K562 (cell line): ENCODE data around the gene FCHO1. TPM values are rescaled to one million over a fixed set of nuclear protein-coding genes. Genes with fewer than 3 reads are reported as not detected.

Source experiments
- ATAC-seq: fragments of 200-7000 bp; cut with Tn5 transposase; 3 replicates; pipeline ENCODE4 v1.9.1; 2020; ENCODE audit warnings: moderate library complexity
- BruUV-seq: library from RNA; stranded (reverse); fragments of 400-500 nt; replicated peaks from 2 replicates; lab custom pipeline; 2021; lab: Mats Ljungman, UMichigan
- CTCF ChIA-PET: fragments of 300-600 bp; formaldehyde crosslinking; extraction: SDS; loops from one replicate; lab custom pipeline; 2021; ENCODE audit warnings: low intra/inter-chr PET ratio; lab: Yijun Ruan, JAX
- POLR2A ChIA-PET: fragments of 300-600, 350-650 bp; sonication (Branson Sonifier 250); formaldehyde crosslinking; extraction: SDS; loops from one replicate; lab custom pipeline; 2021; ENCODE audit warnings: antibody characterized with exemption, inconsistent platforms; lab: Yijun Ruan, JAX
- DNase-seq, 4 experiments: peaks; one replicate each; pipeline versions ENCODE4 v3.0.0 to v3.0.0-alpha.2; 2011 to 2018; ENCODE audit warnings: low spot score in 3 of 4, mixed read lengths in 3 of 4; ENCODE audit errors: extremely low read depth in 1 of 4
- FAIRE-seq: peaks from 2 replicates; lab custom pipeline; 2011; peaks lifted over from hg19 to GRCh38; lab: Jason Lieb, UNC
- H2AFZ ChIP-seq: 2 replicates; pipeline ENCODE4 v1.6.0; 2011; ENCODE audit warnings: low read depth, low read length, control low read depth, inconsistent platforms
- H3K27ac ChIP-seq: fragments of 200-600 bp; 3 replicates; pipeline ENCODE4 v1.8.0; 2011; ENCODE audit warnings: low read depth, mild to moderate bottlenecking, control low read depth, inconsistent platforms, low read length, moderate library complexity, mixed read lengths; ENCODE audit errors: extremely low read depth
- H3K27me3 ChIP-seq, 2 experiments: fragments of 300-600 bp in 1 of 2; 2 replicates in 1 of 2; 3 replicates in 1 of 2; pipeline versions ENCODE4 v1.6.0 to v1.8.0; 2011; ENCODE audit warnings: inconsistent platforms in 2 of 2, low read length in 2 of 2, mild to moderate bottlenecking in 1 of 2, mixed read lengths in 1 of 2, moderate library complexity in 1 of 2; ENCODE audit not compliant: control insufficient read depth in 2 of 2, insufficient read depth in 2 of 2
- H3K36me3 ChIP-seq: fragments of 300-600 bp; 3 replicates; pipeline ENCODE4 v1.8.0; 2011; ENCODE audit warnings: mild to moderate bottlenecking, low read length, inconsistent platforms; ENCODE audit not compliant: control insufficient read depth, insufficient read depth
- H3K4me1 ChIP-seq, 2 experiments: fragments of 200-600 bp in 1 of 2; replicated peaks in 1 of 2; 2 replicates in 1 of 2; 3 replicates in 1 of 2; pipeline versions ENCODE4 v1.5.1 to v1.8.0; 2011; ENCODE audit warnings: inconsistent platforms in 2 of 2, low read length in 2 of 2, mild to moderate bottlenecking in 1 of 2, mixed read lengths in 1 of 2, moderate library complexity in 1 of 2; ENCODE audit not compliant: control insufficient read depth in 2 of 2, insufficient read depth in 2 of 2
- H3K4me2 ChIP-seq: 2 replicates; pipeline ENCODE4 v1.6.1; 2011; ENCODE audit warnings: low read length, control low read depth, inconsistent platforms, mixed read lengths; ENCODE audit not compliant: insufficient read depth
- H3K4me3 ChIP-seq: fragments of 200-600 bp; sonication (generic), shearing (Covaris generic); 2 replicates; pipeline ENCODE4 v1.5.1; 2016; ENCODE audit warnings: control low read depth, inconsistent platforms
- H3K79me2 ChIP-seq: fragments of 200-600 bp; 3 replicates; pipeline ENCODE4 v1.8.0; 2011; ENCODE audit warnings: low read length, inconsistent platforms; ENCODE audit not compliant: control insufficient read depth, insufficient read depth
- H3K9ac ChIP-seq, 2 experiments: 2 replicates each; pipeline versions ENCODE4 v1.6.0 to v1.6.1; 2011; ENCODE audit warnings: low read depth in 2 of 2, low read length in 2 of 2, control low read depth in 1 of 2, inconsistent platforms in 1 of 2, mild to moderate bottlenecking in 1 of 2, mixed read lengths in 1 of 2; ENCODE audit not compliant: insufficient read depth in 1 of 2
- H3K9me1 ChIP-seq: one replicate; pipeline ENCODE4 v1.6.0; 2011; ENCODE audit warnings: inconsistent platforms, mild to moderate bottlenecking, low read length, moderate library complexity; ENCODE audit not compliant: control insufficient read depth, insufficient read depth
- H3K9me3 ChIP-seq: replicated peaks from 2 replicates; pipeline ENCODE4 v1.5.1; 2011; ENCODE audit warnings: low read depth, low read length, inconsistent platforms; ENCODE audit not compliant: control insufficient read depth, insufficient read depth
- H4K20me1 ChIP-seq: replicated peaks from 2 replicates; pipeline ENCODE4 v1.6.1; 2011; ENCODE audit warnings: low read length, inconsistent platforms, mixed read lengths; ENCODE audit not compliant: control insufficient read depth, insufficient read depth
- ETS2 ChIP-seq: IDR thresholded peaks from 2 replicates; pipeline ENCODE4 v1.6.1; 2016; ENCODE audit warnings: borderline replicate concordance, missing genetic modification characterization, mild to moderate bottlenecking, moderate library complexity, missing compliant biosample characterization; ENCODE audit not compliant: poor library complexity, severe bottlenecking
- HCFC1 ChIP-seq: IDR thresholded peaks from 2 replicates; pipeline ENCODE4 v1.6.1; 2012; ENCODE audit warnings: low read depth, low read length, improper control_type of control experiment
- NFIC ChIP-seq: fragments of 450-650 bp; IDR thresholded peaks from 2 replicates; pipeline ENCODE4 v1.6.1; 2017; ENCODE audit warnings: mild to moderate bottlenecking, inconsistent platforms
- POLR2G ChIP-seq: fragments of 200-400 bp; formaldehyde crosslinking; IDR thresholded peaks from 2 replicates; pipeline ENCODE4 v1.6.1; 2017; ENCODE audit warnings: low read depth, mild to moderate bottlenecking, antibody characterized with exemption, low read length, moderate library complexity
- RBM17 ChIP-seq: fragments of 200-400 bp; formaldehyde crosslinking; IDR thresholded peaks from 2 replicates; pipeline ENCODE4 v1.6.1; 2017; ENCODE audit warnings: low read depth, mild to moderate bottlenecking, low read length, borderline replicate concordance
- RBM25 ChIP-seq: fragments of 200-400 bp; formaldehyde crosslinking; IDR thresholded peaks from 2 replicates; pipeline ENCODE4 v1.6.1; 2018; ENCODE audit warnings: low read length, low read depth, moderate library complexity; ENCODE audit not compliant: severe bottlenecking
- SMARCB1 ChIP-seq: IDR thresholded peaks from 2 replicates; pipeline ENCODE4 v1.6.1; 2011; ENCODE audit warnings: improper control_type of control experiment, low read depth; ENCODE audit not compliant: insufficient read length
- ZNF121 ChIP-seq: sonication (generic); formaldehyde crosslinking; conservative IDR thresholded peaks from 2 replicates; pipeline ENCODE4 v1.8.0; 2022; ENCODE audit warnings: missing genetic modification reagents
- ZNF174 ChIP-seq: fragments of 250-450 bp; sonication (Bioruptor Pico); IDR thresholded peaks from 2 replicates; pipeline ENCODE4 v1.4.0; 2020; ENCODE audit warnings: mild to moderate bottlenecking
- ZNF347 ChIP-seq: fragments of 450-650 bp; formaldehyde crosslinking; IDR thresholded peaks from 2 replicates; pipeline ENCODE4 v1.4.0; 2020; ENCODE audit warnings: low read depth, mild to moderate bottlenecking, moderate library complexity
- ZNF384 ChIP-seq: IDR thresholded peaks from 2 replicates; pipeline ENCODE4 v1.6.1; 2012; ENCODE audit warnings: low read depth, low read length, improper control_type of control experiment
- WGBS: fragments of 100-300 bp; shearing (Covaris generic); methylation state at CpG from one replicate; pipeline ENCODE4 v1.1.6; 2016; ENCODE audit warnings: low coverage, mixed read lengths; ENCODE audit not compliant: insufficient coverage; ENCODE audit errors: missing lambda C conversion rate; 5-methylcytosine and 5-hydroxymethylcytosine counted together
- in situ Hi-C: fragments of 300-500 bp; cut with MboI; formaldehyde crosslinking; loops from 4 replicates; pipeline ENCODE4 v1.15.0; 2018; ENCODE audit warnings: inconsistent platforms, mixed read lengths
- intact Hi-C: fragments of 100-400 bp; cut with micrococcal nuclease; formaldehyde crosslinking; loops from 2 replicates; pipeline ENCODE4 v1.14.2; 2022
- polyA plus RNA-seq, 8 experiments: library from polyadenylated mRNA; depleted of rRNA in 4 of 8; stranded (reverse) in 5 of 8; unstranded in 3 of 8; fragments of >200 nt; fragmentation: Nextera tagmentation in 2 of 8; fragmentation: Illumina TruSeq in 1 of 8; extraction: Ambion mirVana in 2 of 8; extraction: Trizol in 1 of 8; gene quantifications; 2 replicates each; pipeline versions ENCODE4 v1.2.1 to v1.2.3, GENCODE V29; 2011 to 2014; ENCODE audit warnings: inconsistent platforms in 1 of 8, missing spikeins in 1 of 8
- total RNA-seq, 7 experiments: library from RNA; depleted of rRNA in 6 of 7; stranded (reverse); fragments of >200 nt in 6 of 7; fragmentation: Illumina TruSeq in 2 of 7; extraction: Trizol in 2 of 7; gene quantifications; 2 replicates each; pipeline versions ENCODE4 v1.2.1 to v1.2.3, GENCODE V29; 2011 to 2021; ENCODE audit warnings: low replicate concordance in 1 of 7

FCHO1 gene
- total and polyA plus RNA-seq, 9 of the 15 experiments (the other 6 are each of a cell fraction or from before 2014, with no cell fraction given) = 0.21 to 58.9 (median 18.3) TPM

DNA sequence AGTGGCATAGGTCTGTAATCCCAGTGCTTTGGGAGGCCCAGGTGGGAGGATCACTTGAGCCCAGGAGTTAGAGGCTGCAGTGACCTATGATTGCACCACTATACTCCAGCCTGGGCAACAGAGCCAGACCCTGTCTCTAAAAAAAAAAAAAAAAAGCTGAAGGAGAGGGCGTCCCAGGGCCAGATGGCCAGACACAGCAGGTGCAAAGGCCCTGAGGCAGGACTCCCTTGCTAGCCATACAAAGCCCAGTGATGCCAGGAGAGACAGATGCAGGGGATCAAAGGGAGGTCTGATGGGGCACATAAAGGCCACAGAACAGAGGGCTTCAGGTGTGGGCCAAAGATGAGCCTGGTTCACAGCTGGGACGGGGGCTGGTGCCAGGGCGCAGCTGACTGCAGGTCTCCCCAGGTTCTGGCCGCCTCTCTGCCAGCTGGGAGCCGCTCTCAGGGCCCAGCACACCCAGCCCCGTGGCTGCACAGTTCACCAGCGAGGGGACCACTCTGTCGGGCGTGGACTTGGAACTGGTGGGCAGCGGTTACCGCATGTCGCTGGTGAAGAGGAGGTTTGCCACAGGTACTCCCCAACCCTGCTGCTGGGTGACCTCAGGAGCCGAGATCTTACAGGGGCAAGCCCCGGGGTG lies 36.1 kb downstream of the FCHO1 start:
- Histone ChIP-seq H2AFZ (no peak overlapping the region), H3K36me3 (peaks cover 27% of the 10 kb centered on the region; the same call in 2 of the 3 replicates), H3K4me2 (no peak overlapping the region), H3K9ac (no peak overlapping the region), H3K9me1 (no peaks in the 10 kb centered on the region), H3K4me1 (peaks cover 6 to 10% of the 10 kb centered on the region in 2 experiments; a peak in 3 of 5 replicates), H3K27me3 (no peaks in the 10 kb centered on the region), H3K79me2 (no peaks in the 10 kb centered on the region), H3K9me3 (no peaks in the 10 kb centered on the region), H4K20me1 (0 out of 2 replicates have a peak, but pooled peaks cover 7% of the 10 kb centered on the region), H3K27ac (no peak overlapping the region), H3K4me3 (no peak overlapping the region)
- TF ChIP-seq POLR2G (peak; percentile 52), ZNF121 (CRISPR knock-in tag) (peak; percentile 73), ETS2 (tag) (no peak), NFIC (peak; percentile 22; the same call in 1 of the 2 replicates), HCFC1 (no peak), ZNF347 (no peak), ZNF174 (no peak), ZNF384 (0 out of 2 replicates have a peak, but pooled peaks have one; percentile 15), RBM17 (no peak), RBM25 (peak; percentile 50), SMARCB1 (no peak)
- in situ Hi-C loops = no loop called here
- no TSS peak for BruUV-seq
- DNase-seq = no peak
- no peak for FAIRE-seq
- no peak for ATAC-seq
- ChIA-PET POLR2A (no interaction called here), CTCF (no interaction called here)
- 92% methylated on average over 10 of the region's 14 CpGs for WGBS
- intact Hi-C loops = no loop called here
